ENCODE data around the gene RYR2.
A peak's percentile ranks its signal among the peaks of the same experiment; 100 is the strongest.

DNA sequence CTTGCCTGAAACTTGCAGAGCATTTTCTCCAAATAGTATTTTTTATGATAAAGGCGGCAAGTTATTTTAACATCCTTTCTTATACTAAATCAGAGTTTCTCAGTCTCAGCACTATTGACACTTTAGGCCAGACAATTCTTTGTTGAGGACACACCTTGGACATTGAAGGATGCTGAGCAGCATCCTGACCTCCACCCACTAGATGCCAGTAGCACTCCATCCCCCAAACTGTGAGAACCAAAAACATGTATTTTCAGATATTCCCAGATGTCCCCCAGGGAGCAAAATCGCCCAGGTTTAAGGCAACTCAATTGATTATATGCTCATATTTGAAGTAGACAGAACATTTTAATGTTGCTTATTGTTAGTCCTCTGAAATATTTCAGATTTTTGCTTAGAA, 549.4 kb downstream of the RYR2 start:
- TF ChIP-seq EZH2 (IDR thresholded peaks at IDR 0.05; ENCODE audit: low read depth, low read length, severe bottlenecking), result no peak
- TF ChIP-seq TAF1 (IDR thresholded peaks at IDR 0.05; ENCODE audit: low read depth, low read length), result no peak
- peak in 2 of 3 experiments; percentile 23 to 30; a peak in 3 of 4 replicates for TF ChIP-seq CTCF (IDR thresholded peaks at IDR 0.05; ENCODE audit: control extremely low read depth in 1 of 3, insufficient read depth in 1 of 3, low read depth in 1 of 3, low read length in 3 of 3)
- no peak for TF ChIP-seq YY1 (IDR thresholded peaks at IDR 0.05; ENCODE audit: low read depth, low read length)
- no peak for TF ChIP-seq NRF1 (IDR thresholded peaks at IDR 0.05; ENCODE audit: low read depth, low read length)
- TF ChIP-seq KDM5A (IDR thresholded peaks at IDR 0.05; ENCODE audit: low read length), result no peak
- no peak for TF ChIP-seq MAX (IDR thresholded peaks at IDR 0.05)
